SK-N-MC (cell line): ENCODE data around the gene SLC24A5.

Source experiments
- EZH2 ChIP-seq: fragments of 200-600 bp; sonication (generic); IDR thresholded peaks from one replicate; pipeline ENCODE4 v1.6.1; 2017; ENCODE audit warnings: antibody characterized with exemption
- POLR2AphosphoS5 ChIP-seq: IDR thresholded peaks from 2 replicates; pipeline ENCODE4 v1.6.1; 2012; ENCODE audit warnings: mild to moderate bottlenecking, low read depth, low read length, borderline replicate concordance

DNA sequence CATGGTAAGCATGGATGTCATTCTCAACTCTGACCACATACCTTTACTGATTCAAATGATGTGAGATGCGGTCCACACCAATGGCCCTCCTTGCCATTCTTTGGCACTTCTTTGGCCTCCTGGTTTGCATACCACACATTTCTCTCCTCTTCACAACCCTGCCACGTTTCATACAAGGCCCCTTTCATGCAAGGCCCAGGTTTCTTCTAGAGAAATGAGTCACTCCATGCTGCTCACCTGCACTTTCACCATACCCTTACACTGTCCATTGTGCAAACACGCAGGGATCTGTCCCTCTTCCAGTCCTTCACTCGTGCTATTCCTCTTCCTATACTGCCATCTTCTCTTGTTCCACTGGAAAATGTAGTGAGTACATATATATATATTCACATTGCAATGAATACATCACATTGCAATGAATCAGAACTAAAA, 24.4 kb upstream of the SLC24A5 start:
- no peak for TF ChIP-seq POLR2AphosphoS5
- TF ChIP-seq EZH2, result no peak
